K562 (cell line): ENCODE results near the gene PDE2A. TPM values are rescaled to one million over a fixed set of nuclear protein-coding genes. Genes with fewer than 3 reads are reported as not detected.

Experiments used
- ATAC-seq: fragments of 200-7000 bp; cut with Tn5 transposase; 3 replicates; pipeline ENCODE4 v1.9.1; 2020; ENCODE audit warnings: moderate library complexity
- BruUV-seq: library from RNA; stranded (reverse); fragments of 400-500 nt; replicated peaks from 2 replicates; lab custom pipeline; 2021; lab: Mats Ljungman, UMichigan
- CTCF ChIA-PET: fragments of 300-600 bp; formaldehyde crosslinking; extraction: SDS; loops from one replicate; lab custom pipeline; 2021; ENCODE audit warnings: low intra/inter-chr PET ratio; lab: Yijun Ruan, JAX
- POLR2A ChIA-PET: fragments of 300-600, 350-650 bp; sonication (Branson Sonifier 250); formaldehyde crosslinking; extraction: SDS; loops from one replicate; lab custom pipeline; 2021; ENCODE audit warnings: antibody characterized with exemption, inconsistent platforms; lab: Yijun Ruan, JAX
- DNase-seq, 4 experiments: peaks; one replicate each; pipeline versions ENCODE4 v3.0.0 to v3.0.0-alpha.2; 2011 to 2018; ENCODE audit warnings: low spot score in 3 of 4, mixed read lengths in 3 of 4; ENCODE audit errors: extremely low read depth in 1 of 4
- FAIRE-seq: peaks from 2 replicates; lab custom pipeline; 2011; peaks lifted over from hg19 to GRCh38; lab: Jason Lieb, UNC
- H2AFZ ChIP-seq: 2 replicates; pipeline ENCODE4 v1.6.0; 2011; ENCODE audit warnings: low read depth, low read length, control low read depth, inconsistent platforms
- H3K27ac ChIP-seq: fragments of 200-600 bp; 3 replicates; pipeline ENCODE4 v1.8.0; 2011; ENCODE audit warnings: low read depth, mild to moderate bottlenecking, control low read depth, inconsistent platforms, low read length, moderate library complexity, mixed read lengths; ENCODE audit errors: extremely low read depth
- H3K27me3 ChIP-seq, 2 experiments: fragments of 300-600 bp in 1 of 2; 2 replicates in 1 of 2; 3 replicates in 1 of 2; pipeline versions ENCODE4 v1.6.0 to v1.8.0; 2011; ENCODE audit warnings: inconsistent platforms in 2 of 2, low read length in 2 of 2, mild to moderate bottlenecking in 1 of 2, mixed read lengths in 1 of 2, moderate library complexity in 1 of 2; ENCODE audit not compliant: control insufficient read depth in 2 of 2, insufficient read depth in 2 of 2
- H3K36me3 ChIP-seq: fragments of 300-600 bp; 3 replicates; pipeline ENCODE4 v1.8.0; 2011; ENCODE audit warnings: mild to moderate bottlenecking, low read length, inconsistent platforms; ENCODE audit not compliant: control insufficient read depth, insufficient read depth
- H3K4me1 ChIP-seq, 2 experiments: fragments of 200-600 bp in 1 of 2; replicated peaks in 1 of 2; 2 replicates in 1 of 2; 3 replicates in 1 of 2; pipeline versions ENCODE4 v1.5.1 to v1.8.0; 2011; ENCODE audit warnings: inconsistent platforms in 2 of 2, low read length in 2 of 2, mild to moderate bottlenecking in 1 of 2, mixed read lengths in 1 of 2, moderate library complexity in 1 of 2; ENCODE audit not compliant: control insufficient read depth in 2 of 2, insufficient read depth in 2 of 2
- H3K4me2 ChIP-seq: 2 replicates; pipeline ENCODE4 v1.6.1; 2011; ENCODE audit warnings: low read length, control low read depth, inconsistent platforms, mixed read lengths; ENCODE audit not compliant: insufficient read depth
- H3K4me3 ChIP-seq: fragments of 200-600 bp; sonication (generic), shearing (Covaris generic); 2 replicates; pipeline ENCODE4 v1.5.1; 2016; ENCODE audit warnings: control low read depth, inconsistent platforms
- H3K79me2 ChIP-seq: fragments of 200-600 bp; 3 replicates; pipeline ENCODE4 v1.8.0; 2011; ENCODE audit warnings: low read length, inconsistent platforms; ENCODE audit not compliant: control insufficient read depth, insufficient read depth
- H3K9ac ChIP-seq, 2 experiments: 2 replicates each; pipeline versions ENCODE4 v1.6.0 to v1.6.1; 2011; ENCODE audit warnings: low read depth in 2 of 2, low read length in 2 of 2, control low read depth in 1 of 2, inconsistent platforms in 1 of 2, mild to moderate bottlenecking in 1 of 2, mixed read lengths in 1 of 2; ENCODE audit not compliant: insufficient read depth in 1 of 2
- H3K9me1 ChIP-seq: one replicate; pipeline ENCODE4 v1.6.0; 2011; ENCODE audit warnings: inconsistent platforms, mild to moderate bottlenecking, low read length, moderate library complexity; ENCODE audit not compliant: control insufficient read depth, insufficient read depth
- H3K9me3 ChIP-seq: replicated peaks from 2 replicates; pipeline ENCODE4 v1.5.1; 2011; ENCODE audit warnings: low read depth, low read length, inconsistent platforms; ENCODE audit not compliant: control insufficient read depth, insufficient read depth
- H4K20me1 ChIP-seq: replicated peaks from 2 replicates; pipeline ENCODE4 v1.6.1; 2011; ENCODE audit warnings: low read length, inconsistent platforms, mixed read lengths; ENCODE audit not compliant: control insufficient read depth, insufficient read depth
- JUN ChIP-seq, 2 experiments: sonication (generic) in 1 of 2; formaldehyde crosslinking in 1 of 2; IDR thresholded peaks; 2 replicates each; pipeline versions ENCODE4 v1.6.1 to v1.8.0; 2012 to 2022; ENCODE audit warnings: borderline replicate concordance in 2 of 2, mild to moderate bottlenecking in 2 of 2, improper control_type of control experiment in 1 of 2, low read depth in 1 of 2, low read length in 1 of 2, missing genetic modification reagents in 1 of 2
- LCOR ChIP-seq: sonication (generic); formaldehyde crosslinking; IDR thresholded peaks from 2 replicates; pipeline ENCODE4 v1.8.0; 2022; ENCODE audit warnings: mild to moderate bottlenecking, missing genetic modification reagents
- MEF2A ChIP-seq: IDR thresholded peaks from 2 replicates; pipeline ENCODE4 v1.6.1; 2011; ENCODE audit warnings: low read depth, mild to moderate bottlenecking, low read length, moderate library complexity; ENCODE audit not compliant: control insufficient read depth
- PTRF ChIP-seq: fragments of 450-650 bp; IDR thresholded peaks from 2 replicates; pipeline ENCODE4 v1.6.1; 2016; ENCODE audit warnings: mild to moderate bottlenecking, missing genetic modification characterization, missing compliant biosample characterization
- SOX6 ChIP-seq: fragments of 450-650 bp; IDR thresholded peaks from 2 replicates; pipeline ENCODE4 v1.6.1; 2014; ENCODE audit warnings: mild to moderate bottlenecking
- whole genome bisulfite sequencing: fragments of 100-300 bp; shearing (Covaris generic); methylation state at CpG from one replicate; pipeline ENCODE4 v1.1.6; 2016; ENCODE audit warnings: low coverage, mixed read lengths; ENCODE audit not compliant: insufficient coverage; ENCODE audit errors: missing lambda C conversion rate; 5-methylcytosine and 5-hydroxymethylcytosine counted together
- in situ Hi-C: fragments of 300-500 bp; cut with MboI; formaldehyde crosslinking; loops from 4 replicates; pipeline ENCODE4 v1.15.0; 2018; ENCODE audit warnings: inconsistent platforms, mixed read lengths
- intact Hi-C: fragments of 100-400 bp; cut with micrococcal nuclease; formaldehyde crosslinking; loops from 2 replicates; pipeline ENCODE4 v1.14.2; 2022
- polyA plus RNA-seq, 8 experiments: library from polyadenylated mRNA; depleted of rRNA in 4 of 8; stranded (reverse) in 5 of 8; unstranded in 3 of 8; fragments of >200 nt; fragmentation: Nextera tagmentation in 2 of 8; fragmentation: Illumina TruSeq in 1 of 8; extraction: Ambion mirVana in 2 of 8; extraction: Trizol in 1 of 8; gene quantifications; 2 replicates each; pipeline versions ENCODE4 v1.2.1 to v1.2.3, GENCODE V29; 2011 to 2014; ENCODE audit warnings: inconsistent platforms in 1 of 8, missing spikeins in 1 of 8
- total RNA-seq, 7 experiments: library from RNA; depleted of rRNA in 6 of 7; stranded (reverse); fragments of >200 nt in 6 of 7; fragmentation: Illumina TruSeq in 2 of 7; extraction: Trizol in 2 of 7; gene quantifications; 2 replicates each; pipeline versions ENCODE4 v1.2.1 to v1.2.3, GENCODE V29; 2011 to 2021; ENCODE audit warnings: low replicate concordance in 1 of 7
- TF ChIP-seq, protein P1 (sequence below): IDR thresholded peaks from 2 replicates; pipeline ENCODE4 v1.6.1; 2011; ENCODE audit warnings: borderline replicate concordance, low read depth, mild to moderate bottlenecking, moderate library complexity, low read length; ENCODE audit not compliant: insufficient read depth, poor library complexity, severe bottlenecking

PDE2A gene
- total and polyA plus RNA-seq, 9 of the 15 experiments (the other 6 are each of a cell fraction or from before 2014, with no cell fraction given) = 0.07 to 15.2 (median 1.6) TPM; not detected in 1

DNA sequence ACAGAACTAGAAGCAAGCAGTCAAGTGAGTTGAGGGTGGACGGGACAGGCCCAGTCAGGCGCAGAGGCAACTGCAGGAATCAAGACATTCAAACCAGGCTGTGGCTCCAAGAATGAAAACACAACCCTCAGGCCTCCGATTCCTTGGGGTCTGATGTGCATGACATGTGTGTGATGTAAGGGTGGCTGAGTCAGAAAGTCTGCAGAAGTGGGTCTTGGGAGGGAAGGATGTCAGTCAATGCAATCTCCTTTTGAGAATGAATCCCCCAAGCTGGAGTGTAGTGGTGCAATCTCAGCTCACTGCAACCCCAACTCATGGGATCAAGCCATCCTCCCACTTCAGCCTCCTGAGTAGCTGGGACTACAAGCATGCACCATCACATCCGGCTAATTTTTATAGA, 15.9 kb upstream of the PDE2A start:
- Histone ChIP-seq H3K4me1 (peaks cover 0 to 14% of the 10 kb centered on the region in 2 experiments; a peak in 2 of 5 replicates), H3K4me2 (no peak overlapping the region), H3K9me3 (no peaks in the 10 kb centered on the region), H3K36me3 (peaks cover 78% of the 10 kb centered on the region; the same call in 2 of the 3 replicates), H3K9ac (no peak overlapping the region), H3K4me3 (no peak overlapping the region), H4K20me1 (peaks cover 6% of the 10 kb centered on the region), H2AFZ (no peak overlapping the region), H3K27me3 (no peaks in the 10 kb centered on the region), H3K9me1 (no peaks in the 10 kb centered on the region), H3K79me2 (no peaks in the 10 kb centered on the region), H3K27ac (no peak overlapping the region)
- BruUV-seq = no TSS peak
- FAIRE-seq (no peak), DNase-seq (no peak), ATAC-seq (no peak)
- in situ Hi-C loops (no loop called here), intact Hi-C loops (no loop called here)
- TF ChIP-seq JUN (IDR thresholded peaks at IDR 0.05; ENCODE audit: borderline replicate concordance, low read depth, low read length) (no peak), JUN (CRISPR knock-in tag; IDR thresholded peaks at IDR 0.05; ENCODE audit: borderline replicate concordance) (no peak), MEF2A (no peak), PTRF (tag) (no peak), SOX6 (no peak), LCOR (no peak)
- TF ChIP-seq, protein P1, sequence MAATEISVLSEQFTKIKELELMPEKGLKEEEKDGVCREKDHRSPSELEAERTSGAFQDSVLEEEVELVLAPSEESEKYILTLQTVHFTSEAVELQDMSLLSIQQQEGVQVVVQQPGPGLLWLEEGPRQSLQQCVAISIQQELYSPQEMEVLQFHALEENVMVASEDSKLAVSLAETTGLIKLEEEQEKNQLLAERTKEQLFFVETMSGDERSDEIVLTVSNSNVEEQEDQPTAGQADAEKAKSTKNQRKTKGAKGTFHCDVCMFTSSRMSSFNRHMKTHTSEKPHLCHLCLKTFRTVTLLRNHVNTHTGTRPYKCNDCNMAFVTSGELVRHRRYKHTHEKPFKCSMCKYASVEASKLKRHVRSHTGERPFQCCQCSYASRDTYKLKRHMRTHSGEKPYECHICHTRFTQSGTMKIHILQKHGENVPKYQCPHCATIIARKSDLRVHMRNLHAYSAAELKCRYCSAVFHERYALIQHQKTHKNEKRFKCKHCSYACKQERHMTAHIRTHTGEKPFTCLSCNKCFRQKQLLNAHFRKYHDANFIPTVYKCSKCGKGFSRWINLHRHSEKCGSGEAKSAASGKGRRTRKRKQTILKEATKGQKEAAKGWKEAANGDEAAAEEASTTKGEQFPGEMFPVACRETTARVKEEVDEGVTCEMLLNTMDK = no peak
- WGBS = 94% methylated on average over 4 of the region's 4 CpGs
- ChIA-PET CTCF (no interaction called here), POLR2A (interaction anchor here (1.2 kb wide), 1 partner anchor 37 kb away, joined by 3 read pairs; no protein-coding TSS in a partner anchor)
